HG02870 (cell line): ENCODE results near the gene DDIT4L.
A peak's percentile ranks its signal among the peaks of the same experiment; 100 is the strongest.
"Not testable (repeated sequence)": the region's sequence is repeated elsewhere in the genome, so short reads cannot be mapped to it uniquely, and the experiment has no call there.

Experiments used
- ATAC-seq: cut with Tn5 transposase; IDR thresholded peaks from one replicate; pipeline ENCODE4 v1.9.1; 2021; ENCODE audit warnings: mild to moderate bottlenecking, moderate library complexity; ENCODE audit not compliant: unreplicated experiment

DDIT4L gene

GRCh38 chr4:100166297-100167039 is 23.8 kb downstream of the DDIT4L start:
- ATAC-seq = no peak

GRCh38 chr4:100165809-100166208 is 24.5 kb downstream of the DDIT4L start:
- no peak for ATAC-seq

- ATAC-seq = no peak
Measured at GRCh38 chr4:100164808-100165760, 25.2 kb downstream of the DDIT4L start.

- peak; percentile 83 for ATAC-seq
Measured at GRCh38 chr4:100162027-100162685, 28.1 kb downstream of the DDIT4L start.

- no peak for ATAC-seq
Measured at GRCh38 chr4:100149190-100149589, 41.1 kb downstream of the DDIT4L start.

GRCh38 chr4:100147684-100148083 is 42.6 kb downstream of the DDIT4L start:
- no peak for ATAC-seq

- no peak for ATAC-seq
Measured at GRCh38 chr4:100147198-100147597, 43.1 kb downstream of the DDIT4L start.

GRCh38 chr4:100146756-100147155 is 43.5 kb downstream of the DDIT4L start:
- no peak for ATAC-seq

- not testable (repeated sequence) for ATAC-seq
Measured at GRCh38 chr4:100137320-100137719, 52.9 kb downstream of the DDIT4L start.
